GM19239 (cell line): ENCODE measurements around the gene SMG6.
A peak's percentile ranks its signal among the peaks of the same experiment; 100 is the strongest.

Experiments
- DNase-seq: peaks from one replicate; pipeline ENCODE4 v3.0.0; 2011; ENCODE audit warnings: low spot score; ENCODE audit not compliant: insufficient read length
- FAIRE-seq: peaks from 2 replicates; lab custom pipeline; 2011; peaks lifted over from hg19 to GRCh38; lab: Jason Lieb, UNC

SMG6 gene

DNA sequence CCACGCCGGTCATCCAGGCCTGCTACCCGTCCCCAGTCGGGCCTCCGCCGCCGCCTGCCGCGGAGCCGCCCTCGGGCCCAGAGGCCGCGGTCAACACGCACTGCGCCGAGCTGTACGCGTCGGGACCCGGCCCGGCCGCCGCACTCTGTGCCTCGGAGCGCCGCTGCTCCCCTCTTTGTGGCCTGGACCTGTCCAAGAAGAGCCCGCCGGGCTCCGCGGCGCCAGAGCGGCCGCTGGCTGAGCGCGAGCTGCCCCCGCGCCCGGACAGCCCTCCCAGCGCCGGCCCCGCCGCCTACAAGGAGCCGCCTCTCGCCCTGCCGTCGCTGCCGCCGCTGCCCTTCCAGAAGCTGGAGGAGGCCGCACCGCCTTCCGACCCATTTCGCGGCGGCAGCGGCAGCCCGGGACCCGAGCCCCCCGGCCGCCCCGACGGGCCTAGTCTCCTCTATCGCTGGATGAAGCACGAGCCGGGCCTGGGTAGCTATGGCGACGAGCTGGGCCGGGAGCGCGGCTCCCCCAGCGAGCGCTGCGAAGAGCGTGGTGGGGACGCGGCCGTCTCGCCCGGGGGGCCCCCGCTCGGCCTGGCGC is 246.3 kb downstream of the SMG6 start:
- no peak for FAIRE-seq
- DNase-seq, result no peak

DNA sequence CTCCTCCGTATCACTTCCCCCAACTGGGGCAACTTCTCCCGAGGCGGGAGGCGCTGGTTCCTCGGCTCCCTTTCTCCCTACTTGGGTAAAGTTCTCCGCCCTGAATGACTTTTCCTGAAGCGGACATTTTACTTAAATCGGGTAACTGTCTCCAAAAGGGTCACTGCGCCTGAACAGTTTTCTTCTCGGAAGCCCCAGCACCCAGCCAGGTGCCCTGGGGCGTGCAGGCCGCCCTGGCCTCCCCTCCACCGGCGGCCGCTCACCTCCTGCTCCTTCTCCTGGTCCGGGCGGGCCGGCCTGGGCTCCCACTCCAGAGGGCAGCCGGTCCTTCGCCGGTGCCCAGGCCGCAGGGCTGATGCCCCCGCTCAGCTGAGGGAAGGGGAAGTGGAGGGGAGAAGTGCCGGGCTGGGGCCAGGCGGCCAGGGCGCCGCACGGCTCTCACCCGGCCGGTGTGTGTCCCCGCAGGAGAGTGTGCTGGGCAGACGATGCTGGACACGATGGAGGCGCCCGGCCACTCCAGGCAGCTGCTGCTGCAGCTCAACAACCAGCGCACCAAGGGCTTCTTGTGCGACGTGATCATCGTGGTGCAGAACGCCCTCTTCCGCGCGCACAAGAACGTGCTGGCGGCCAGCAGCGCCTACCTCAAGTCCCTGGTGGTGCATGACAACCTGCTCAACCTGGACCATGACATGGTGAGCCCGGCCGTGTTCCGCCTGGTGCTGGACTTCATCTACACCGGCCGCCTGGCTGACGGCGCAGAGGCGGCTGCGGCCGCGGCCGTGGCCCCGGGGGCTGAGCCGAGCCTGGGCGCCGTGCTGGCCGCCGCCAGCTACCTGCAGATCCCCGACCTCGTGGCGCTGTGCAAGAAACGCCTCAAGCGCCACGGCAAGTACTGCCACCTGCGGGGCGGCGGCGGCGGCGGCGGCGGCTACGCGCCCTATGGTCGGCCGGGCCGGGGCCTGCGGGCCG is 247.1 kb downstream of the SMG6 start:
- peak; percentile 90 for FAIRE-seq
- peak; percentile 84 for DNase-seq

DNA sequence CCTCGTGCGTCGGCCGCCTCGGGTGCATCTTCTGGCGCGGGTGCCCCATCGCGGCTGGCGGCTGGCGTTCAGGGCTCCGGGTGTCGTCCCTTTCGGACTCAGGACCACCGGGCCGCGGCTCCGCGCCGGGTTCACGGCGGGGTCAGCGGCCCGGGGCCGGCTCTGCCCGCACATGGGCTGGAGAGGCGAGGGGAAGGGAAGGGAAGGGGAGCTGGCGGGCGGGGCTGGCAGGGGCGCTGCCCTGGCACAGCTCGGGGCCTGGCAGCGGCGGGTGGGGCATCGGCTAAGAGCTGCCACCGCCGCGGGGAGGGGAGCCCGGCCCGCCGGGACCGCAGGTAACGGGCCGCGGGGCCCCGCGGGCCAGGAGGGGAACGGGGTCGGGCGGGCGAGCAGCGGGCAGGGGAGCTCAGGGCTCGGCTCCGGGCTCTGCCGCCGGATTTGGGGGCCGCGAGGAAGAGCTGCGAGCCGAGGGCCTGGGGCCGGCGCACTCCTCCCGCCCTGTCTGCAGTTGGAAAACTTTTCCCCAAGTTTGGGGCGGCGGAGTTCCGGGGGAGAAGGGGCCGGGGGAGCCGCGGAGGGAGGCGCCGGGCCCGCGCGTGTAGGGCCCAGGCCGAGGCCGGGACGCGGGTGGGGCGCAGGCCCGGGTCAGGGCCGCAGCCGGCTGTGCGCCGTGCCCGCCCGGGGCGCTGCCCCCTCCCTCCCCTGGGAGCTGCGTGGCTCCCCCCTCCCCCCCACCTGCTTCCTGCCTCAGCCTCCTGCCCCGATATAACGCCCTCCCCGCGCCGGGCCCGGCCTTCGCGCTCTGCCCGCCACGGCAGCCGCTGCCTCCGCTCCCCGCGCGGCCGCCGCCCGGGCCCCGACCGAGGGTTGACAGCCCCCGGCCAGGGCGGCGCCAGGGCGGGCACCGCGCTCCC is 248.0 kb downstream of the SMG6 start:
- peak; percentile 70 for DNase-seq
- FAIRE-seq, result no peak

DNA sequence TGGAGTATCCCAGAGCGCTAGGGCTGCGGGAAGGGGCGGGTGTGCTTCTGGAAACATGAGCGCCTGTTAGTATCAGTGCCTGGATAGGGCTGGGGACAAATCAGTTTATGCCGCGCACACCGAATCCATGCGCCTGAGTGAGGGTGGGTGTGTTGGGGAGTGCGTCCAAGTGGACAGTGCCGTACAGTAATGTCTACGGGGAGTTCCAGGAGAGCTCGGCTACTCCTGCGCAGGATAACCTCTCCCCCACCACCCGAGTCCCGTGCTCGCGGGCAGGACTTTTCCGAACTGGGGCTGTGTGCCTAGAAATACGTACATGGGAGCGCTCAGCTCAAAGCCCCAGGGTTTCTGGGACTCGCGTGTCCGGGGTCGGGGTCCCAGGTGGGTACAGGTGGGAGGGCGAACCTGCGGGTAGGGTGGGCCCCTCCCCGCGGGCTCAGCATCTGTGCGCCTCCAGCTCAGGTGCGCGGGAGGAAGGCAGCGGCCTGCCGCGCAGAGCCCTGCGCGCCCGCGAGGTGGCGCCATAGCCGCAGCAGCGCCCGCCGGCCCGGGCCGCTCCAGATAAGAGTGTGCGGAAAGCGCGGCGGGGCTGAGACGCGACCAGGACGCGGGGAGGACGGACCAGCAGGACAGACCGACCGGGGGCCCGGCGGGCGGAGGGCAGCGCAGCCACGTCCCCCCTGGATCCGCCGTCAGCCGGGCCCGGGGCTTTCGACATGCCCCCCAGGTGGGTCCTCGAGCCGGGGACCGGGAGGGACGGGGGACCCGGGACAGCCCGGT is 248.9 kb downstream of the SMG6 start, which contains the start of gene HIC1:
Gene HIC1 (plus strand): TSS at position 592 of the 780 bp plus-strand sequence. CDS start 1,588 bp downstream, outside the sequence.
- FAIRE-seq (peak; percentile 94), DNase-seq (peak; percentile 86)

DNA sequence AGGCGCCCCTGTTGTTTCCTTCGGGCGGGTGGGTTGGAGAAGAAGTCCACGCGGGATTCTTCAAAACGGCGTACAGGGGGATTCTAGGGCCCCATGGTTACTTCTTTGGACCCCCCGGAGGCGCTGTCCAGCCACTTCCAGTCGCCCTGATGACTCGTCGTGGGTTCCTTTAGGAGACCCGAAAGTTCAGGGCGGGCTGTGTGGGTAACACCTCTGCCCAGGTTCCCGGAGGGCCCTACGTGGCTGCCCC is 249.4 kb downstream of the SMG6 start:
- FAIRE-seq, result no peak

DNA sequence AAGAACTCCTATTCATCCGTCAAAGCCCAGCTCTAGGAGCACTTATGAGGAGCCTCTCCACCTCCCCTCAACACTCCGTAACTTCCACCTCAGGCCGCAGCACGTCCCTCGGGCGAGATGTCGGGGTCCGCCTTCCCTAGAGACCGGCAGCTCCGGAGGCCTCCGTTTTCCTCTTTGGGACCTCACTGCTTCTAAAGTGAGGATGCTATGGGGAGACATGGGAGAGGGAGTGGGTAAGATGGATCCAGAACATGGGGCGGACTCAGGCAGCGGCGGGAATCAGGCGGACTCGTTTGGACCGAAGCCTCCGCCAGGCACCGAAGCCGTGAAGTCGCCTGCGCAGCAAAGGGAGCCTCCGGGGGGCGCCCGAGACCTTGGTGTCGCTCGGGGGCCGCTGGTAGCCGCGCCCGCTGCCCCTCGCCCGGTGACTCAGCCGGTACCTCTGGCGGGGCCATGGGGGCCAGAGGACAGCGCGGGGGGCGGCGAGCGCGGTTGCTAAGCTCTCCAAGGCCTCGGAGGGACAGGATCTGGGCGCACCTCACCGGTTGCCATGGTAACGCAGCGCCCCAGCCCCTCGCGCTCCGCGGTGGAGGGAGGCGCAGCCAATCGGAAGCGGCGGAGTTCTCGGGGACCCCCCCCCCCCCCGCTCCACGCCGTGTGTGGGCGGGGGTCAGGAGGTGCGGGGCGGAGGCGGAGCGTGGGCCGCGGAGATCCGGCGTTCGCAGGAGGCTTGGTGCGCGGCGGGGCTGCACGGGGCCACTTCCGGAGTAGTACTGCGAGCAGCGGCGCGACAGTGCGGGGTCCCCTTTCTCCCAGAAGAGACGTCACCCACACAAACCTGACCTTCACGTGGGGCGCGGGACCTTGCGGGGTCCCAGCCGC is 250.0 kb downstream of the SMG6 start:
- FAIRE-seq (peak; percentile 63), DNase-seq (peak; percentile 44)

More for the DNA sequence above, 249.4 kb downstream of the SMG6 start:
- no peak for DNase-seq

DNA sequence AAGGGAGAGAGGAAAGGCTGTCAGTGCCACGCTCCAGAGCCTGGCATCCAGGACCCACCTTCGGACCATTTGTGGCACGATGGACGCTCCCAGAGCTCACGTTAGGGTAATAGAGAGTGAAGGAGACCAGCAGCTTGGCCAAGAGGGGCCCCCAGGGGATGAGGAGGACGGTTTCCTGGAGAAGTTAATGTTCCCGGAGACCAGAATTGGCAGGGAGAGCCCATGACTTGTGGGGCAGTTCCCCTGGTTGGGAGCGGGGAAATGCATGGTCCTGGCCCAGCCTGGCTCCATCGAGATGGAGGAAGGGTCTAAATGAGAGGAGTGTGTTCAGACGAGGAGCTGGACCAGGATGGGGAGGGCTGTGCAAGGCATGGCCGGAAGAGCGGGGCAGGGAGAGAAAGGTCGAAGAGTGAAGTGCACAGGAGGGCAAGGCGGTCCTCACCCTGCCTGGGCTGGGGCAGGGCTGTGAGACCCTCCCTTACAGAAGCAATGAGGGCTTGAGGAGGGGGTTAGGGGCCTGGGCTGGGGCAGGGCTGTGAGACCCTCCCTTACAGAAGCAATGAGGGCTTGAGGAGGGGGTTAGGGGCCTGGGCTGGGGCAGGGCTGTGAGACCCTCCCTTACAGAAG is 251.5 kb downstream of the SMG6 start:
- FAIRE-seq, result no peak
- no peak for DNase-seq

DNA sequence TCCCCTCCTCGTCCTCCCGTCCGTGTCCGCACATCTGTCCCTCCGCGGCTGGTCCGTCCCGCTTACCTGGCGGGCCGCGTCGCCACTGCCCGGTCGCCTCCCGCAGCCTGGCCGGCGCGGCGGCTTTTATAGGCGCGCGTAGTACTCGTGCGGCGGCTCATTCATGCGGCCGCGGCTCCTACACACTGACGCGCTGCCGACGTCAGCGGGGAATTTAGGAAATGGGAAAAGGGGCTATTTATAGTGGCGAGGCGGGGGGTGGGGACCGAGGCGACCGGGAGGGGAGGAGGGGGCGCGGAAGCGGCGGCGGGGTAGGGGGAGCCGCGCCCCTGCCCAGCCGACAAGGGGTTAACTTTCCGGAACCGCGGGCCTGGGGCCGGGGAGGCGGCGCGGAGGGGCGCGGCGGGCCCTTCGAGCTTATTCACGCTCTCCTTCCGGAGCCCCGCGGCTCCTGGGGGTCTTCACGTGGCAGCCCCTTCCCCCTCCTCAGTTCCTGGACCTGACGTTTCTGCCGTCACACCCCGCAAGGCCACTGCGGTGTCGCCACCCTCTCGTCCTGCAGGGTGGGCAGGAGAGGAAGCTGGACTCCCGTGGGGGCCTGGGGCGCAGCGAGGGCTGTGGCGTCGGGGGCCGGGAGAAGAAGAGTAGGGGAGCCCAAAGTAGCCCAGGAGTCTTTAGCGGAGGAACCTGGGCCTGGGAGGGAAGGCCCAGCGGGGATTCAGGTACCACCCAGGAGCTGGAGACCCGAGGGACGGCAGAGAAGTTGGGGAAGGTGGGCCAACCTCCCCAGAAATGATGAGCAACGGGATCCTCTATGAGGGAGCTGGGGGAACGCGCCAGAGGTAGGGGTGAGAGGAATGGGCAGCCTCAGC is 252.3 kb downstream of the SMG6 start:
- FAIRE-seq (no peak), DNase-seq (no peak)

DNA sequence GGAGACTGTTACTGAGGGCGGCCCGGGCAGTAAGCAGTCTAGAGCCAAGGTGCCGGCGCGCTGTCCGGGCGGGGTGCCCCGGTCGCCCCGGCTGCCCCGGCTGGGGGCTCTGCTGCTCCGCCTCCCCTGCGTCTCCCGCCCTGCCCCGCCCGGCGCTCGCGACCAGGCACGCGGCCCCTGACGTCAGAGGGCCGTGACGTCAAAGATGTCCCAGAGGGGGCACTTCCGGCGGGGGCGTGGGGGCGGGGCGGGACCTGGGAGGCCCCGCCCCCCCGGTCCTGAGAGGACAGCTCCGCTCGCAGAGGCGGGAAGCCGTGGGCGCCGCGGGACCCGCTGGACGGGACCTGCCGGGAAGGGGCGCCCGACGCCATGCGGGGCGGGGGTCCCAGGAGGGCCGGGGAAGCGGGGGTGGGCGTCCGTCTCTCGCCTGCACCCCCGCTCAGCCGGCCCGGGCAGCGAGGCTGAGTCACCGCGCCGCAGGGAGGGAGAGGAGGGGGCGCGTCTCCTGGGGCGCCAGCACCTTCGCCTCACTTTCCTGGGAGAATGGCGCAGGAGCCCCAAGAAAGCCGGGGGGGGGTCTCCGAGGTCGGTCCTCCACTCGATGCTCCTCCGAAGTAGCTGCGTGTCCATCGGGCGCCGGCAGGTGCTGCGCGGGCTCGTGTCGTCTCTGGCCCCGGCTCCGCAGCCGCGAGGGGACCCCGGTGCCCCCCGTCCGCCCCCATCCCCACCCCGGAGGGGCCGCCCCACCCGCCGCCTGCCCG is 253.1 kb downstream of the SMG6 start:
- FAIRE-seq (no peak), DNase-seq (peak; percentile 59)

DNA sequence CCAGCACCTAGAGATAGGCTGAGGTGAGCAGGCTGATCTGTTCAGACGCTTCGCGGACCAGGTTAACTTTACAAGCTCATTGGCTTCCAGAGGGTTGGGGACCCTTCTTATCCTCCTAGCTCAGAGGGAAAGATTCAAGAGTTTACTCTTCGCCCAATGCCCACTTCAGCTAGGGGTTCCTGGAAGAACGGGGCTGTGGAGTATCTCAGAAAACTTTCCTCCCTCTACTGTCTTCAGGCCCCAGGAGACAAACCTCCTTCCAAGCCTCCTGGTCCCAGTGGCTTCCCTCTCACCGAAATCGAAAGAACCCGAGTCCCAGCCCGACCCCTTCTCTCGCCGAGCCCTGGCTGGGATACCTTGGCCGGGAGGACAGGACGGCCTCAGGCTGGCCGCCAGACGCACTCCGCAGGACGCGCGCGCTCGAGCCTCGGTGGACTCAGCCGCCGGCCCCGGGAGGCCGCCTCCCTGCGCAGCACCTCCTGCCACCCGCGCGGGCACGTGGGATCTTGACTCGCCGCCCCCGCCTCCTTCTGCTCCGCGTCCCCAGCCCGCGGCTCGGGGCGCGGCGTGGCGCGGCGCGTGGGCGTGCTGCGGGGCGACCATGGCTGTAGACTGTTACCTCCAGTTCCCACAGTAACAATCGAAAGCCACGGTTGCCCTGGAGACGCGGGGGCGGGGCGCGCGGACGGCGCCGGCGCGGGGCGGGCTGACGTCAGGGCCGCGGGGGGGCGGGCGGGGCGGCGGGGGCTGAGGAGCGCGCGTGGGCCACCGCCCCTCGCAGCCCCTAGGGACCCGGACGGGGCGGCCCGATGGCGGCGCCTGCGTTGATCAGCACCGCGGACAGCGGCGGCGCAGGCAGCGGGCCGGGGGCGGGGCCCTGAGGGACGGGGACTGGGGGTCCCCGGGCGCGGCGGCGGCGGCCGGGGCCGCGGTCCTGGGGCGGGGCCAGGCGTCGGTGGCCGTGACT is 254.0 kb downstream of the SMG6 start:
- DNase-seq (peak; percentile 78), FAIRE-seq (no peak)

DNA sequence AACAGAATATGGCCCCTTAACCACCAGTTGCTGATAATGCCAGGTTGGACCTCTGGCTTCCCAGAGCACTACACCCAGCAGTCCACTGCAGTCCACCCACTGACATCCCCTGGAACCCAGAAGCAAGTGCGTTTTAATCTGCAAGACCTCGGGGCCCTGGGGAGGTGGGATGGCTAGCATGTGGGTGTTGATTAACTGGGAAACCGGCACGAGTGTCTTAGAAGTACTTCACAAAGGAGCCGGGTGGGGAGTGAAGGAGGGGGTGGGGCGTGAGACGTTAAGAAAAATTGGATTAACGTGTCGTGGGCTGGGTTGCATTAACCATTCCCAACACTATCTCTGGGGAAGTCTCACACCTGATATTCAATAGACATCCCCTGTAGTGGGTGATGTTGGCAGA is 254.8 kb downstream of the SMG6 start:
- no peak for DNase-seq
- FAIRE-seq, result no peak

DNA sequence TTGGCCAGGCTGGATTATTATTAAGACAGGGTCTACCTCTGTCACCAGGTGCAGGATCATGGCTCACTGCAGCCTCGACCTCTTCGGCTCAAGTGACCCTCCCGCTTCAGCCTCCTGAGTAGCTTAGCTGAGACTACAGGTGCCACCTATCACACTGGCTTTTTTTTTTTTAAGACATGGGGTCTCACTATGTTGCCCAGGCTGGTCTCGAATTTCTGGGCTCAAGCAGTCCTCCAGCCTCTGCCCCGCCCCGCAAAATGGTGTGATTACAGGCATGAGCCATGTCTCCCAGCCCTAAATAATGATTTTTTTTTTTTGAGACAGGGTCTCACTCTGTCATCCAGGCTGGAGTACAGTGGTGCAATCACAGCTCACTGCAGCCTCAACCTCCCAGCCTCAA is 256.0 kb downstream of the SMG6 start:
- DNase-seq (no peak), FAIRE-seq (no peak)

DNA sequence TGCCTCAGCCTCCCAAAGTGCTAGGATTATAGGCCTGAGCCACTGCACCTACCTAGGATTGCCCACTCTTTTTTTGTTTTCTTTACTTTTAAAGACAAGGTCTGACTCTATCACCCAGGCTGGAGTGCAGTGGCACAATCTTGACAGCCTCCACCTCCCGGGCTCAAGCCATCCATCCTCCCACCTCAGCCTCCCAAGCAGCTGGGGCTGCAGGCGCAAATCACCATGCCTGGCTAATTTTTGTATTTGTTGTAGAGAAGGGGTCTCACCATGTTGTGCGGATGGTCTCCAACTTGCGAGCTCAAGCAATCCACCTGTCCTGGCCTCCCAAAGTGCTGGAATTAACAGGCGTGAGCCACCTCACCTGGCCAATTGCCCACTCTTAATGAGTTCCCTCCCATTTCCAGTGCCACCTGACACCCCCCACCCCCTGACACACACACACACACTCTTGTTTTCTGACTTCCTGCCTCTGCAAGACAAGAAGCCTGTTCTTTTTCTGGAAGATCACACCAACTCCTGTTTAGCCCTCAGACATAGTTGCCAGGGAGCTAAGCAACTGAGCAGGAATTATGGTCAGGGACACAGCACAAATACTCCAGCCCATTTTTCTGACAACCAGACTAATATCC is 259.2 kb downstream of the SMG6 start:
- FAIRE-seq (no peak), DNase-seq (no peak)

DNA sequence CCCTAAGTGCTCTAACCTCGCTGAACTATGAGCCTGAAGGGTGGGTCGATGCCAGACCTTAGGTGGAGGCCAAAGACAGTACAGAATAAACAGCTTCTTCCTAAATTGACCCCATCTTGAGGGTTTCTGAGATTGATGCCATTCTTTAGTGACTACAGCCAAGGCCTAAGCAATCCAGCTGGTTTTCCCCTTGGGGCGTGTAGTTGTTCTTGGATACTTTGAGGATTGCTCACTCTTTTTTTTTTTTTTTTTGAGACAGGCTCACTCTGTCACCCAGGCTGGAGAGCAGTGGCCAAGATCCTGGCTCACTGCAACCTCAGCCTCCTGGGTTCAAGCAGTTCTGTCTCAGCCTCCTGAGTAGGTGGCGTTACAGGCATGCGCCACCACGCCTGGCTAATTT is 259.8 kb downstream of the SMG6 start:
- no peak for FAIRE-seq
- DNase-seq, result no peak

DNA sequence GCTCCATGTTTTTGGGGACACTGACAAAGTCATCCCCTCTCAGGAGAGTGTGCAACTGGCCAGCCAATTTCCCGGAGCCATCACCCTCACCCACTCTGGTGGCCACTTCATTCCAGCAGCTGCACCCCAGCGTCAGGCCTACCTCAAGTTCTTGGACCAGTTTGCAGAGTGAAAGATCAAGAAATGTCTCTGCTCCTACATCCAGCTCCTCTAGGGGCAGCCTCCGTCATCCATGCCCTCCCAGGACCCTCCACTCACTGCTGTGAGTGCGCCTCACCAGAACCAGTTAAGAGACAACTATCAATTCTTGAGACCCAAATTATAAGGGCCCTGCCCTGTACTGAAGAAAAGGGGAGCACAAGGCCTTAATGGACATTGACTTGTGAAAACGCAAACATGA is 260.7 kb downstream of the SMG6 start:
- no peak for FAIRE-seq
- DNase-seq, result no peak
